ENCODE data around the gene PPFIA3.
"Not testable (repeated sequence)": the region's sequence is repeated elsewhere in the genome, so short reads cannot be mapped to it uniquely, and the experiment has no call there.

PPFIA3 gene

GRCh38 chr19:49125025-49125731 is 5.8 kb downstream of the PPFIA3 start:
- DNase-seq = no peak

- DNase-seq = no peak
Observed at GRCh38 chr19:49126575-49126974, 7.2 kb downstream of the PPFIA3 start.

DNA sequence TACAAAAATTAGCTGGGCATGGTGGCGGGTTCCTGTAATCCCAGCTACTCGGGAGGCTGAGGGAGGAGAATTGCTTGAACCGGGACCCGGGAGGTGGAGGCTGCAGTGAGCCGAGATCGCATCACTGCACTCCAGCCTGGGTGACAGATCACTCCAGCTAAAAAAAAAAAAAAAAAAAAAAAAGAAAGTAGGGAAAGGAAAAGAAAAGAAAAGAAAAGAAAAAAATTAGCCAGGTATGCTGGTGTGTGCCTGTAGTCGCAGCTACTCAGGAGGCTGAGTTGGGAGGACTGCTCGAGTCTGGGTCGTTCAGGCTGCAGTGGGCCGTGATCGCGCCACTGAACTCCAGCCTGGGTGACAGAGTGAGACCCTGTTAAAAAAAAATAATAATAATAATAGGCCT is 7.9 kb downstream of the PPFIA3 start:
- not testable (repeated sequence) for DNase-seq

GRCh38 chr19:49127674-49128544 is 8.6 kb downstream of the PPFIA3 start:
- DNase-seq = peak; percentile 97 to 98 (median 97)

DNA sequence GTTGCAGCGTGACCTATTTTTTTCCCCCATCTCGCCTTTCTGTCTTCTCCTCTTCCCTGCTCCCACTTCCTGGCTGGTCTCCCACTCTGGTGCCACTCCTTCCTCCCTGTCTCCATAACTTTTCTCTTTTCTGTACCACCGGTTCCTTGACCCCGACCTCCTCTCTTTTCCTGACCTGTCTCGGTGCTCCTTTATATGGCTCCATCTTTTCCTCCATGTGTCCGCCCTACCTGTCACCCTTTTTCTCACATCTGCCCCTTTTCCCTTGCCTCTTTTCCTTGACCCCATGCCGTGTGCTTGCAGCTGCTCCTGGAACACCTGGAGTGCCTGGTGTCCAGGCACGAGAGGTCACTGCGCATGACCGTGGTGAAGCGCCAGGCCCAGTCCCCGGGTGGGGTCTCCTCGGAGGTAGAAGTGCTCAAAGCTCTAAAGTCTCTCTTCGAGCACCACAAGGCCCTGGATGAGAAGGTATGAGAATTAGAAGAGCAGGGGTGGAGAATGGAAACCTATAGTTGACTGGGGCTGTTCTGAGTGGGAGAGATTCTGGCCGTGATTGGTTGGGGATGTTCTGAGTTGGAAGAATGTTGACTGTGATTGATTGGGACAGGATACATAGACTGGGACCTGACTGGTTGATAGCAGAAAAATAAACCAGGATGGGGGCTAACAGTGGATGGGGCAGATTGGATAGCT is 9.3 kb downstream of the PPFIA3 start:
- no peak for DNase-seq

- no peak for DNase-seq
Observed at GRCh38 chr19:49129238-49129583, 9.9 kb downstream of the PPFIA3 start.

GRCh38 chr19:49130325-49130724 is 11.0 kb downstream of the PPFIA3 start:
- DNase-seq = no peak

DNA sequence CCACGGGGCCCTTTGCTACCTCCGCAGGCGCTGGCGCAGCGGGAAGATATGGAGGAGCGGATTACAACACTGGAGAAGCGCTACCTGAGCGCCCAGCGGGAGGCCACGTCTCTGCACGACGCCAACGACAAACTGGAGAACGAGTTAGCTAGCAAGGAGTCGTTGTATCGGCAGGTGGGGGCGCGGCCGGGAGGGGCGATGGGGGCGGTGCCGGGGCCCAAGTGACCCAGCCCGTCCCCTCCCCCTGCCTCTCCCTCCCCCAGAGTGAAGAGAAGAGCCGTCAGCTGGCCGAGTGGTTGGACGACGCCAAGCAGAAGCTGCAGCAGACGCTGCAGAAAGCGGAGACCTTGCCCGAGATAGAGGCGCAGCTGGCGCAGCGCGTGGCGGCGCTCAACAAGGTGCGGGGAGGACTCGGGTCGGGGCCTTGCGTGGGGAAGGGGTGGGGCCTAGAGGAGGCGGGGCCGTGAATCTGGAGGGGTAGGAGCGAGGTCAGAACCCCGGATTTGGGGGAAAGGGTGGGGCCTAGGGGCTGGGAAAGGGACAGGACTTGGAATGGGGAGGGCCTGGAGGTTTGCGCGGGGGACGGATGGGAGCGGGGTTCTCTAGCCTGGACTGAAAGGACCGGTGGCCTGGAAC is 13.7 kb downstream of the PPFIA3 start:
- no peak for DNase-seq

GRCh38 chr19:49133621-49134454 is 14.5 kb downstream of the PPFIA3 start:
- DNase-seq = peak in 3 of 4 experiments; percentile 21 to 58 (median 33)

- DNase-seq = no peak
Observed at GRCh38 chr19:49135686-49136085, 16.3 kb downstream of the PPFIA3 start.

DNA sequence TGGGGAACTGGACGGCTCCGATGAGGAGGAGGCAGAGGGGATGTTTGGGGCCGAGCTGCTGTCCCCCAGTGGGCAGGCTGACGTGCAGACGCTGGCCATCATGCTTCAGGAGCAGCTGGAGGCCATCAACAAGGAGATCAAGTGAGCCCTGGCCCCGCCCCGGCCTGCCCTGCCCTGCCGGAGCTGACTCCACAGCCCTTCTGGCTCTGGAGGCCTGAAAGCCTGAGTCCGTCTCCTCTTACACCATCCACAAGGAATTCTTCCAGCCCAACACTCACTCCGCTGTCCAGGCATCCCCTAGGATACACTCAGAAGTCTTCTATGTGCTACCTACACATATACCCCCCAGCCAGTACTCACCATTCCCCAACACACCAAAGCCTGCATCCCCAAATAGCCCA is 17.4 kb downstream of the PPFIA3 start:
- no peak for DNase-seq

DNA sequence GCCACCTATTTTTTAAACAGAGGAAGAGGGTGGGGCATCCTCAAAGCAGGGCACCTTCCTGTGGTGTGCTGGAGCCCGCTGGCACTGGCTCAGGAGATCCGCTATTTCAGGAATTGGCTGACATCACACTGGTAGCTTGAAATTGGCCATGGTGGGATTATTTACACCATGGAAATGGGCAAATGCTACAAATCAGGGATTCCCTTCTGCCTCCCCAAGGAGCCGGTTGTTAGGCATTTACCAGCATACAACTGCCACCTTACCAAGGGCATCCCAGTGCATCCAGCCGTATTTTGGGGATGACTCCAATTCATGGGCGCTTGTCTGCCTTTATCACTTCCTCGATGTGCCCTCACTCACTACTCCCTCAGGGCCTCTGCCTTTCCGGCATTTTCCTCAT is 21.6 kb downstream of the PPFIA3 start:
- no peak for DNase-seq

- DNase-seq = no peak
Observed at GRCh38 chr19:49141352-49141751, 22.0 kb downstream of the PPFIA3 start.

DNA sequence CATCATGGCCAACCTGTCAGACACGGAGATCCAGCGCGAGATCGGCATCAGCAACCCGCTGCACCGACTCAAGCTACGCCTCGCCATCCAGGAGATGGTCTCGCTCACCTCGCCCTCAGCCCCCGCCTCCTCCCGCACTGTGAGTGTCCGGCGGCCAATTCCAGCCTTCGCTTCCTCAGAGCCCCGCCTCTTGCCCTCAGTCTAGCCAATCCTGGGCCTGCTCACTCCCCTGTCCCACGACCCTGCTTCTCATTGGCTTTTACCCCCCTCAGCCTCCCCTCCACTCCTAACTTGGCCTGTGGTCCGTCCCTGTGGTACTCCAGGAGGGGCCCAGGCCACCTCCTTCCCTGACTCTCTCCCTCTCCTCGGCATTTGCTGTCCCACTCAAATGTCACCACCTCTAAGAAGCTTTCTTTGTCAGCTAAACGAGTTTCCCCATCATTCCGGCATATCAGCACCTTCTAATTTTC is 23.6 kb downstream of the PPFIA3 start:
- peak; percentile 65 to 82 (median 72) for DNase-seq

- peak; percentile 67 to 86 (median 82) for DNase-seq
Observed at GRCh38 chr19:49145573-49146407, 26.4 kb downstream of the PPFIA3 start.

DNA sequence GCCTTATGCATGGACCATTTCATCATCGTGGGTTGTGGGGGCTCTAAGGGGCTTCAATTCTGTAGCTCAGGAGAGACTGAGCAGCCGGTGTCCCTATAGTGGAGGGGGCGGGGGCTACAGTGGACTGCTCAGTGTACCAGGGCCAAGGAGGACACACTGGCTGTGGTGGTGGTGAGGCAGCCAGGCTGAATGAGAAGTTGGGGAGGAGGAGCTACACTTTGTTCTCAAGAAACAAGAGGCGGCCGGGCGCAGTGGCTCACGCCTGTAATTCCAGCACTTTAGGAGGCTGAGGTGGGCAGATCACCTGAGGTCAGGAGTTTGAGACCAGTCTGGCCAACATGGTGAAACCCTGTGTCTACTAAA is 27.0 kb downstream of the PPFIA3 start:
- not testable (repeated sequence) for DNase-seq

DNA sequence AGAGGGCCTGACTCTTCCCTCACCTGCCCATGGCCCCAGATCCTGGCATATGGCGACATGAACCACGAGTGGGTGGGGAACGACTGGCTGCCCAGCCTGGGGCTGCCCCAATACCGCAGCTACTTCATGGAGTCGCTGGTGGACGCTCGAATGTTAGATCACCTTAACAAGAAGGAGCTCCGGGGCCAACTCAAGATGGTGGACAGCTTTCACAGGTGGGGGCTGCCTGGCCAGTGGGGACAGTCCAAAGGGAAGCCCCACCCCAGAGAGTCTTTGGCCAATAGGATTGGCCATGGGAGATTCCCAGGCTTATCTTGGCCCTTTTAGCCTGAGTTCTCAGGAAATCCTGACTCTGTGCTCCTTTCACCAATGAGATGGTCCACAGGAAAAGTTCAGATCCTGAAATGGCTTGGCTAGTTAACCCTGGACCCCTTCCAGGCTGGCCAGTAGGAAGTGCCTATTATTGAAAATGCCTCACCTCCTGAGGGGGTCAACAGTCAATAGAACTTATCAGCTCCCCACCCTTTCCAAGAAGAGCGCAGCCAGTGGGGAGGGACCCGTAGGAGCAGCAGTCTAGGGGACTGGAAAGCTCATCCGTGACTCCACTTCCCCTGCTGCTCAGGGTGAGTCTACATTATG is 28.8 kb downstream of the PPFIA3 start:
- DNase-seq = no peak

GRCh38 chr19:49148784-49149651 is 29.7 kb downstream of the PPFIA3 start:
- DNase-seq = peak; percentile 79 to 88 (median 86)

DNA sequence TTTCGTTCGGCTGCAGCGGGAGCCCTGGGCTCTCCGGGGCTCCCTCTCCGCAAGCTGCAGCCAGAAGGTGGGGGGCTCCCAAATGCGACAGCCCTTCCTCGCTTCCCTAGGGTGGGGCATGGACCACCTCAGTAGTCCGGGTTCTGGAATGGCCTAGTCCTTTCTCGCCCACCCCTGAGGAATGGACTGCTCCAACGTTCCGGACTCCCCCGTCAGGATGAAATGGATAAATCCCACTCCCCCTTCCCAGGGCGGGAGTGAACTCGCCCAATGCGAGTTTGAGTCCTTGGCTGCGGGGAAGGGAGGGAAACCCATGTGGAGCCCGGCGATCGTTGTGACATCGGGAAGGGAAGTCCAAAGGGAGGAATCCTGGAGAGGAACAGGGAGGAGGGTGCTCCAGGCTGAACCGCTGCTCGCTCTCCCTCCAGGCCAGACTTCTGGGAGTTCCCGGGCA is 30.3 kb downstream of the PPFIA3 start:
- peak; percentile 51 to 71 (median 65) for DNase-seq

All from suppressor macrophage (primary cell).